Duodenal mucosa (tissue), 2 donors: ENCODE data around the gene TAF3.
"Not testable (repeated sequence)": the region's sequence is repeated elsewhere in the genome, so short reads cannot be mapped to it uniquely, and the experiment has no call there.

Source experiments
- H3K27ac ChIP-seq: one replicate; pipeline ENCODE4 v1.7.0; 2013; ENCODE audit warnings: low read depth, low read length
- H3K27me3 ChIP-seq, 2 donors: one replicate each; pipeline ENCODE4 v1.7.0; 2013; ENCODE audit warnings: low read length in 2 of 2, control low read depth in 1 of 2; ENCODE audit not compliant: insufficient read depth in 2 of 2, control insufficient read depth in 1 of 2
- H3K36me3 ChIP-seq, 2 donors: one replicate each; pipeline ENCODE4 v1.7.0; 2013; ENCODE audit warnings: low read length in 2 of 2, control low read depth in 1 of 2; ENCODE audit not compliant: insufficient read depth in 2 of 2, control insufficient read depth in 1 of 2
- H3K4me1 ChIP-seq, 2 donors: one replicate each; pipeline ENCODE4 v1.7.0; 2013; ENCODE audit warnings: low read length in 2 of 2, control low read depth in 1 of 2; ENCODE audit not compliant: insufficient read depth in 2 of 2, control insufficient read depth in 1 of 2
- H3K4me3 ChIP-seq, 2 donors: one replicate each; pipeline ENCODE4 v1.7.0; 2013; ENCODE audit warnings: low read length in 2 of 2, low read depth in 1 of 2
- H3K9ac ChIP-seq, 2 donors: one replicate each; pipeline ENCODE4 v1.7.0; 2013; ENCODE audit warnings: low read length in 2 of 2, low read depth in 1 of 2
- H3K9me3 ChIP-seq, 2 donors: one replicate each; pipeline ENCODE4 v1.7.0; 2013; ENCODE audit warnings: low read length in 2 of 2, control low read depth in 1 of 2; ENCODE audit not compliant: control insufficient read depth in 1 of 2

The TAF3 gene

DNA sequence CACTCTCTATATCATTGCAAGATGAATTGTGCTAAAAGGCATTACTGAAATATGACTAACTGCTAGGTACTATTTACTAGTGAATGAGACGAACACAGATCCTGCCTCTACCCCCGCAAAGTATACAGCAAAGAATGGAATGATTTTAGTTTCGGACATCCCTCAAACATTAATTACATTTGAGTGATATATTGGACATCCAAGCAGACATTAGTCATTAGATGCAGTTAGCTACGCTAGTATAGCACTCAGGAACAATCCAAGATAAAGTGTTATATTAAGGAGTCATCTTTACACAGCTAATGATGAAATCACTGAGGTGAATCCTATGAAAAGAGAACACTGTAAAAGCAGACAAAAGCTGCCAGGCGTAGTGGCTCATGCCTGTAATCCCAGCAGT lies 7.3 kb upstream of the TAF3 start:
- Histone ChIP-seq H3K9ac (no peak overlapping the region), H3K27ac (no peak overlapping the region), H3K4me3 (no peak overlapping the region), H3K4me1 (peaks cover 0 to 3% of the 10 kb centered on the region in 2 donors), H3K9me3 (no peaks in the 10 kb centered on the region), H3K36me3 (peaks cover 4 to 18% of the 10 kb centered on the region in 2 donors), H3K27me3 (no peaks in the 10 kb centered on the region)

DNA sequence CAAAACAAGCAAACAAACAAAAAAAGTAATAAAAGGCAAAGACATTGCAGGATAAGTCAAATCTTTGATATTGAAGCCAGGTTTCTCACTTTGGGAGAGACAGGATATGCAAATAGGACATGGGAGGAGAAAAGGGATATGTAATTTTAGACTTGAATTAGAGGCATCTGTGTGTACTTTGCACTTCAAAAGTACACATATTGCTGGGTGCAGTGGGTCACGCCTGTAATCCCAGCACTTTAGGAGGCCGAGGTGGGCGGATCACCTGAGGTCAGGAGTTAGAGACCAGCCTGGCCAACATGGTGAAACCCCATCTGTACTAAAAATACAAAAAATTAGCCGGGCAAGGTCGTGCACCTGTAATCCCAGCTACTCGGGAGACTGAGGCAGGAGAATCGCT lies 6.6 kb upstream of the TAF3 start:
- not testable (repeated sequence) for H3K4me3 ChIP-seq, H3K4me1 ChIP-seq, H3K9ac ChIP-seq

DNA sequence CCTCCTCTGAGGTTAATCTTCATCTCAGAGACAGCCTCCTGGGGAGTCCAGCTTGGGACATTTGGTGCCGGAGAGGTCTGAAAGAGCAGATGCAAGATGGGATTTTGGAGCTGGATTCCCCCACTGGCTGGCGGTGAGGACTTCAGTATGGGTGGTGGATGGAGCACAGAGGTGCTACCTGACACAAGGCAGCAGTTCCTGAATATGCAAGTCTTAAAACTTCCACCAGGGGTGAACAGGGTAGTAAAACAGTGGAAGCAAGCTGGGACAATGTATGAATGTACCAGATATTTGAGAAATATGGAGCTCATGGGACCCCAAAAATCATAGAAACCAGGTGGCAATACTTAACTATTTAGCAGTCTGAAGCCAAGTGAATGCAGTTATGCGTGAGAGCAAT lies 4.8 kb upstream of the TAF3 start:
- no peak overlapping the region for H3K4me3 ChIP-seq
- H3K36me3 ChIP-seq: no peaks in the 10 kb centered on the region
- no peak overlapping the region for H3K27ac ChIP-seq
- H3K9me3 ChIP-seq: no peaks in the 10 kb centered on the region
- H3K4me1 ChIP-seq: peaks cover 0 to 10% of the 10 kb centered on the region in 2 donors
- no peak overlapping the region for H3K9ac ChIP-seq
- H3K27me3 ChIP-seq: no peaks in the 10 kb centered on the region

More for the DNA sequence above, 6.6 kb upstream of the TAF3 start:
- H3K27ac ChIP-seq, H3K27me3 ChIP-seq, H3K9me3 ChIP-seq: not testable (repeated sequence)
- peaks cover 4 to 16% of the 10 kb centered on the region in 2 donors for H3K36me3 ChIP-seq

DNA sequence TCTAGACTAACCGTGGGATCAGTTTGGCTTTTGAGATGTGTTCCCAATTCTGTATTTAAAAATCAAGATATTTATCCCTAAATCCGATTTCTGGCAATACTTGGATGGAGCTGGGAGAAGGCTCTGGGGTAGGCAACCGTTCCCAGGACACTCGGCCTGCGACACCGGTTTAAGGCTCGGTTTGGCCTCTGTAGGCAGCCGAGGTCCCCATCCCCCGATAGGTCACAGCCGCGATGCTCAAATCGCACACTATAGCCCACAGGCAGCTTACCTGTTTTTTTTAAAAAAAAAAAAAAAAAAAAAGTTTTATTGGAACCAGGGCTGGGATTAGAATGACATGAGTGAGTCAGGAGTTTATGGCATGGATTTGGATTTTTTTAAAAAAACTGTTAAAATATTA lies 729 bp upstream of the TAF3 start:
- no peaks in the 10 kb centered on the region for H3K27me3 ChIP-seq
- H3K36me3 ChIP-seq: no peaks in the 10 kb centered on the region
- H3K9ac ChIP-seq: peak overlapping the region; percentile 64 to 84
- H3K4me1 ChIP-seq: peaks cover 13 to 18% of the 10 kb centered on the region in 2 donors
- H3K27ac ChIP-seq: no peak overlapping the region
- H3K4me3 ChIP-seq: peak overlapping the region; percentile 95 to 99
- no peaks in the 10 kb centered on the region for H3K9me3 ChIP-seq

DNA sequence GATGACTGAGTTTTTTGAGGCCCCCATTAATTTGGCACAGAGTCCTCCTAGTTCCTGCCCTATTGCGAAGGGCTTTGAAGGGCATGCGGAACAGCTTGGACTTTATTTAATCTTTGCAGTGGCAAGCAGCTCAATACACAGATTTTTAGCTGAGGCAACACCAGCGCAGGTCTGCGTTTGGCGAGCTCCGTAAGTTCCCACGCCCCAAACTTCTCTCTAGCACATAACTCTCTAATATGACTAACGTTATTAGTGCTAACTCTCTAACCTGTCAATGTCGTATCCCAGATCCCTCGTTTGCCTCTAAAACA lies 366 bp upstream of the TAF3 start:
- no peaks in the 10 kb centered on the region for H3K36me3 ChIP-seq
- peak overlapping the region; percentile 64 to 84 for H3K9ac ChIP-seq
- H3K27me3 ChIP-seq: no peaks in the 10 kb centered on the region

DNA sequence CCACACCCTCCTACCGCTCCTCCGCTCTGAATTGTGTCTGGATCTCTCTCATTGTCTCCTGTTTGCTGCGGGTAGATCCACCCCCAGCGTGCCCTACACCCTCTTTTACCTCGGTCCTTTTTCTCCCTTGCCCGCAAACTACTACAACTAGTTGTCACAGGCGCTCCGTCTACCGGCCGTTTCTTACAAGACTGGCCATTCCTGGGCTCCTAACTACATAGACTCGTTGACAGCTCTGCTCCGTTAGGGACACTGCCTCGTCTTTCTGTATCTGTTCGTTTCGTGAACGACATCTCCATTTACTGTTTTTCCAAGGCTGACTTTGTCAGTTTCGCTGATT lies 786 bp downstream of the TAF3 start:
- no peaks in the 10 kb centered on the region for H3K9me3 ChIP-seq
- peaks cover 13 to 18% of the 10 kb centered on the region in 2 donors for H3K4me1 ChIP-seq
- no peaks in the 10 kb centered on the region for H3K36me3 ChIP-seq
- H3K4me3 ChIP-seq: peak overlapping the region; percentile 95 to 99
- H3K27ac ChIP-seq: no peak overlapping the region
- H3K9ac ChIP-seq: peak overlapping the region; percentile 64 to 76
- no peaks in the 10 kb centered on the region for H3K27me3 ChIP-seq

More for the DNA sequence above, 366 bp upstream of the TAF3 start:
- Histone ChIP-seq H3K4me1 (peaks cover 13 to 18% of the 10 kb centered on the region in 2 donors), H3K9me3 (no peaks in the 10 kb centered on the region), H3K27ac (no peak overlapping the region), H3K4me3 (peak overlapping the region; percentile 95 to 99)

DNA sequence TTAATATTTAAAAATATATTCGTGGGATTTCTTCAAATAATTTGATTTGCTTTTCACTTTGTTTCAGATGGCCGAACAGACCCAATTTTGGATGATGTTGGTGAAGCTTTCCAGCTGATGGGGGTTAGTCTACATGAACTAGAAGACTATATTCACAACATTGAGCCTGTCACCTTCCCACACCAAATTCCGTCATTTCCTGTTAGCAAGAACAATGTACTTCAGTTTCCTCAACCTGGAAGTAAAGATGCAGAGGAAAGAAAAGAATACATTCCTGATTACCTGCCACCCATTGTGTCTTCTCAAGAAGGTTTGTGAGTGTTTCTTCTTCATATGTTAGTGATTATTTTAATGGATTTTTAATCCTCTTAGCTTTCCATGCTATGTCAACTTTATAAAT lies 5.9 kb downstream of the TAF3 start:
- peaks cover 4 to 19% of the 10 kb centered on the region in 2 donors for H3K36me3 ChIP-seq
- no peak overlapping the region for H3K9ac ChIP-seq
- H3K9me3 ChIP-seq: no peaks in the 10 kb centered on the region
- H3K4me3 ChIP-seq: no peak overlapping the region
- no peaks in the 10 kb centered on the region for H3K27me3 ChIP-seq
- H3K27ac ChIP-seq: no peak overlapping the region
- H3K4me1 ChIP-seq: peaks cover 9% of the 10 kb centered on the region in 2 donors

DNA sequence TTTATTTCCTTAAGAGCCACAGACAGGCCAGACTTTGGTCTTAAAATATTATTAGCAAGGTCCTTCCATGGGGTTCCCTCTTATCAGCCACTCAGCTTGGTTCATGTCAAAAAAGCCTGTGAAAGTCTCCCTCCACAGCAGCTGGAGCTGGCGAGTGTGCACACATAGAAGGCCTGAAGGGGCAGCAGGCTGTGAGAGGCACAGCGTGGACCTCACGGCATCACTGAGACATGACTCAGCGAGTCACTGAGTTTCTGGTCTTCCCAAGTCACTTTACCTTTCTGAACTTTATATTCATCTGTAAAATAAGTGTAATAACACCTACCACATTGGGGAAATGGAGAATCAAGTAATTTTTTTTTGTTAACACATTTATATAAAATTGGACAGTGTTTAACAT lies 8.7 kb downstream of the TAF3 start:
- H3K4me3 ChIP-seq: no peak overlapping the region
- H3K36me3 ChIP-seq: peaks cover 4 to 19% of the 10 kb centered on the region in 2 donors
- no peak overlapping the region for H3K27ac ChIP-seq
- H3K9me3 ChIP-seq: no peaks in the 10 kb centered on the region
- H3K27me3 ChIP-seq: no peaks in the 10 kb centered on the region
- H3K4me1 ChIP-seq: no peaks in the 10 kb centered on the region
- no peak overlapping the region for H3K9ac ChIP-seq

DNA sequence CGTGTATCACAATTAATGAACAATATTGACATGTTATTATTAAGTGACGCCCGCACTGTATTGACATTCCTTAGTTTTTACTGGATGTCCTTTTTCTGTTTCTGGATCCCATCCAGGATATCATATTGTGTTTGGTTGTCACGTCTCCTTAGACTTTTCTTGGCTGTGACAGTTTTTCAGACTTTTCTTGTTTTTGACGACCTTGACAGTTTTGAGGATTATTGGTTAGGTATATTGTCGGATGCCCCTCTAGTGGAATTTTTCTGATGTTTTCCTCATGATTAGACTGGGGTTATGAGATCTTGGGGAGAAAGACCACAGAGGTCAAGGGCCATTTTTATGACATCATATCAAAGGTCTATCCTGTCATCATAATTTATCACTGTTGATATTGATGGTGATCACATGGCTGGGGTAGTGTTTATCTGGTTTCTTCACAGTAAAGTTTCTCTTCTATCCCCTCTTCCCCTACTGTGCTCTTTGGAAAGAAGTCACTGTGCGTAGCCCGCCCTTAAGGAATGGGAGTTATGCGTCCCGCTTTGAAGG lies 11.1 kb downstream of the TAF3 start:
- no peaks in the 10 kb centered on the region for H3K27me3 ChIP-seq
- no peak overlapping the region for H3K9ac ChIP-seq
- H3K4me3 ChIP-seq: no peak overlapping the region
- no peaks in the 10 kb centered on the region for H3K4me1 ChIP-seq
- no peaks in the 10 kb centered on the region for H3K9me3 ChIP-seq
- peaks cover 4 to 17% of the 10 kb centered on the region in 2 donors for H3K36me3 ChIP-seq
- H3K27ac ChIP-seq: no peak overlapping the region

DNA sequence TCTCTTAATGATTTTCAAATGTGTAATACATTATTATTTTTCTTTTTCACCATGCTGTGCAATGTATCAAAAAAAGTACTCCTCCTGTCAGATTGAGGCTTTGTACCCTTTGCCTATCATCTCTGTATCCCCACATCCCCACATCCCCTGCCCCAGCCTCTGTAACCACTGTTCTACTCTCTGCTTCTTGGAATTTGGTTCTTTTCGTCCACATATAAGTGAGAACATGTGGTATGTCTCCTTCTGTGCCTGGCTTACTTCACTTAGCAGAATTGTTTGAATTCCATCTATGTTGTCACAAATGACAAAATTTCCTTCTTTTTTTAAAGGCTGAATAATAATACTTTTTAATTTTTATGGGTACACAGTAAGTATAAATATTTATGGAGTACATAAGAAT lies 13.8 kb downstream of the TAF3 start:
- no peaks in the 10 kb centered on the region for H3K9me3 ChIP-seq
- H3K36me3 ChIP-seq: peaks cover 0 to 5% of the 10 kb centered on the region in 2 donors
- H3K4me3 ChIP-seq: no peak overlapping the region
- H3K4me1 ChIP-seq: no peaks in the 10 kb centered on the region
- H3K27ac ChIP-seq: no peak overlapping the region
- H3K27me3 ChIP-seq: no peaks in the 10 kb centered on the region
- H3K9ac ChIP-seq: no peak overlapping the region

DNA sequence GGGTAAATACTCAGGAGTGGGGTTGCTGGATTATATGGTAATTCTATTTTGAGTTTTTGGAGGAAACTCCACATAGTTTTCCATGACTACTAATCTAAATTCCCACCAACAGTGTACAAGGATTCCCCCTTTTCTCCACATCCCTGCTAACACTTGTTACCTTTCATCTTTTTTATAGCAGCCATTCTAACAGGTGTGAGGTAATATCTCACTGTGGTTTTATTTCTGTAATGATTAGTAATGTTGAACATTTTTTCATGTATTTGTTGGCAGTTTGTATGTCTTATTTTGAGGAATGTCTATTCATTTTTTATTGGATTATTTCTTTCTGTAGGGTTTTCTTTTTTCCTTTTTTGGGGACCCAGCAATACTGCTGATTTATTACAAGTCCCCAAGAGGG lies 14.9 kb downstream of the TAF3 start:
- Histone ChIP-seq H3K9me3 (no peaks in the 10 kb centered on the region), H3K4me1 (no peaks in the 10 kb centered on the region), H3K27me3 (no peaks in the 10 kb centered on the region), H3K27ac (no peak overlapping the region), H3K9ac (no peak overlapping the region), H3K36me3 (no peaks in the 10 kb centered on the region), H3K4me3 (no peak overlapping the region)
